Measurements from ENCODE around the gene BNC2. TPM values are rescaled to one million over a fixed set of nuclear protein-coding genes. Genes with fewer than 3 reads are reported as not detected.

BNC2 gene
- total RNA-seq, 1 donor from 2014 or later = 196 TPM

DNA sequence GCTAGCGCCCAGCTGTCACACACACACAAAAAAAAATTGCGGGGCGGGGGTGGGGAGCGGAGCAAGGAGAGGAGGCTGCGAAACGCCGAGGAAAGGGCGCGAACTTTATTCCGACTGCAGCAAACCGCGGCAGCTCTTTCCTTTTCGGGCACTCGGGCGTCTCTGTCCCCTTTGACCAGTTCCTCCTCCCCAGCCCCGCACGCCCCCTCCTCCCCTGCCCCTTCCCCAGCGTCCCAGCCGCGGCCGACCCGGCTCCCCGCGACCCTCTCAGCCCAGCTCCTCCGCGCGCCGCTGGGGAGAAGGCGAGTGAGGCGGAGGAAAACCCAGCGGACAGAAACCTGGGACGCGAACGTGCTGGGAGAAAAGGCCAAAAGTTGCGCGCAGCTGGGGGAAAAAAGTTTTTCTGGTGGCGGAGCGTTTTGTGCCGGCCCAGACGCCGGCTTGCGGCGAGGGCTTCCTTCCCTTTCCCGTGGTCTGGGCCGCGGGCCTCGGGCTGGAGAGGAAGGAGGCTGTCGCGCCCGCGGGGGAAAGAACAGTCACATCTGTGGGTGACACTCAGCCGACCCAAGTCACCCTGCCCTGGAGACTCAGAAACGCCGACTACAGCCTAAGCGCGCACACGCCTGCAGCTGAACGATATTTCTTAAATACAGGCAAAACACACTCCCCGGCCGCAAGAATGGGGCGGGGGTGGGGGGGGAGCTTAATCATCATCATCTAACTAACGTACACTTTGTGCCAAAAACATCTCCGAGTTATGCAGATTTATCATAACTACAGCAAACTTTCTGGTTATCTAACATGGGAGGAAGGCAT lies 1.1 kb upstream of the BNC2 start:
- ATAC-seq (peak; percentile 53), DNase-seq (ENCODE audit: low spot score) (peak; percentile 81)
- intact Hi-C loops (cut with DNase I) = no loop called here

DNA sequence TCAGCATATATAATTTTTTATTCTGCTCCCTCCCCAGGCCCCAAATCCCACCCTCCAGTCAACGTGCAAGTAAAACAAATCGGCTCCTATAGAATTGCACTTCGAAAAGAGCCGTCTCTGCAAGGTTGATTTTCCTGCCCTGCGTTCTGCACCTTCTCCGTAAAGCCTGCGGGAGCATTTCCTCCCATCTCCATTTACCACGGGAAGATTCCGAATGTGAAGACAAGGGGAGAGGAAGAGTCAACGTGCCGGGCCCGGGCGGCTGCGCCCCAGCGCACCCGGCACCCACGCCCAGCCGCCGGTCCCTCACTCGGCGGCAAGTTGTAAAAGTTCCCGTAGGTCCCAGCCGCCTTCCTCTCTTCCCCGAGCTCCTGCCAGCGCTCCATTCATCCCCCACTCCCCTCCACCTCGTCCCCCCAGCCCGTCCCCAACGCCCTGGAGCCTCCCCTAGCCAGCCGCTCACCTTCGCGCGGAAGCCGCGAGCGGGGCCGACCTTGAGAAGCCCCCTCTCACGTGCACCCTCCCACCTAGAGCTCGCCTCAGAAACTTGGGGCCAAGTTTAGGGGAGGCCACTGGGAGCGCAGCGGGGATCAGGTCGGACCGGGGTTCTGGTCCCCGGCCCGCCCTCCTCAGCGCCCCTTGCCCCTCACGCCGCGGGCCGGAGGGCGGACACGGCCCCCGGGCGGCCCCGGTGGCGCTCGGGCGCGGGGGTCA lies 431 bp downstream of the BNC2 start:
- ATAC-seq (peak; percentile 14), DNase-seq (ENCODE audit: low spot score) (no peak)
- intact Hi-C loops (cut with DNase I) = no loop called here

DNA sequence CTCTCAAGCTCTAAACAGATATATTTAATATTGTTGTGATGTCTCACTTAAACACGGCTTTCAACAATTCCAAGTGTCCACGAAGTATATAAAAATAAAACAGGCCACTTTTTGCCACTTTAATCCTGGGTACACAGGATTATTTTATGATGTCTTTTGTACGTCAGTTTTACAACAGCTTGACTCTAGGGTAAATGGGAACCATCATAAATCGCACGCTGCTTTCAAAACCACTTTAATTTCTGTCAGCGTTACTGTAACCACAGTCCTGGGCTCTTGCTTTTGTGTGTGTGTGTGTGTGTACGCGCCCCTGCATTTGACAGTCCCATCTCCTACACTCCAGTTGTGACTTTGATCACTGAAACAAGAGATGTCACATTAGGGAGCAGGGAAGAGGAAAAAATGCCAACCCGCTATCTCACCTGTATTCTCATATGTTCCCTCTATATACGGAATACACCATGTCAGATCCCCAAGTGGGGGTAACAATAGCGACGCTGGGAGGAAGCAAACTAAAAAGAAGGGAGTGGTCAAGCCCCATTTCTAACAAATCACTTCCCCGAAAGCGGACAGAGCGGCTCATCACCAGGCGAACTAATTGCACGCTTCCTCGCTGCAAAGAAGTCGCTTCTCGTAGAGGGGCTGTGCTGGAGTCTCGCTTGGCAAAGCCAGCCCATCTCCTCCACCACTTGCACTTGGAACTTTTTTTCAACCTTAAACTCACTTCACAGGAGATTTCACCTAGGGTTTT lies 1.2 kb downstream of the BNC2 start:
- peak; percentile 45 for ATAC-seq
- intact Hi-C loops (cut with DNase I) = no loop called here
- no peak for DNase-seq (ENCODE audit: low spot score)

DNA sequence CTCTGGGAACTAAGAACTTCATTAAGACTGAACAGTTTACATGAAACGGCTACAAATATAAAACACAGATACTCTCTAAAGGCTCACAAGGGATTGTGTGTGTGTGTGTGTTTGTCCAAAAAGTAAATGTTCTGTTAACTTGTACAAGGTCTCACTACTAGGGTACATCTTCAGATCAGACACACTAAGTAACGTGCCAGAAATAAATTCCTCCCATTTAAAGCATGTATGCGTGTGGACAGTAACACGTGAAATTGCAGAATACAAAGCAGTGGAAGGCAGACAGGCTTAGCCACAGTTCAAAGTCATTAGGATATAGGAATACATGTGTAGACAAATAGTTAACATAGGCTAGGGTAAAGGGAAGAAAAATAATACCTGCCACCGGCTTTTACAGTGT lies 1.8 kb downstream of the BNC2 start:
- no peak for ATAC-seq
- intact Hi-C loops (cut with DNase I) = no loop called here
- DNase-seq (ENCODE audit: low spot score) = no peak

DNA sequence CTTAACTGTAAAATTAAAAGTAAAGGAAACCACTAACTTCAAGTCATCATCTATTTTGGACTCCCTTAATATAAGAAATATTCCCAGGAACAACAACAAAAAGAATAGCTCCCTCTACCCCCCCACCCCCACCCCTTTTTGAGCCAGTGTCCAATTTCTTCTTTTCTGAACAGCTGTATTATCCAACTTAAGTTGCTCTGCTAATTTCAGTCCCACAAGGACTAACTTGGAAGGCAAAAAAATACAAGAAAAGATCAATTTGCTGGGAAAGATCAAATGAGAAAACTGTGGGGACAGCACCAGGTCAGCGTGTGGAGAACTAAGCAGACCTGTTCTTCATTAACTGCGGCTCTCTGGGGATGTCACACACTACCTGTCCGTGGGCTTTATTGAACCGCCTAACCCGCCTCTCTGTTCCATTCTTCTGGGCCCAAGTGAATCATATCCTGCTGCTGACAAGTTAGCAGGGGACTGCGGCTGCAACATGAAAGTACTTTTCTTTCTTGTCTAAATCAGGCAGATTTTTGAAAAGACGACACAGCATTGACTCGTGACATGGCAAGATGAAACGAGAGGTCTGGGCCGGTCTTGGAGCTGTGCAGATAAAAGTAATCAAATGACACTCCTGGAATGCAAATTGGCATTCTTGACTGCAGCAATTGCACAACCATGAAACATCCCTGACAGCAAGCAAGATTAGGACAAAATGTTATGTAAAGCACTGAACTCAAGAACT lies 2.7 kb downstream of the BNC2 start:
- peak; percentile 57 for ATAC-seq
- intact Hi-C loops (cut with DNase I) = no loop called here
- DNase-seq (ENCODE audit: low spot score) = no peak

DNA sequence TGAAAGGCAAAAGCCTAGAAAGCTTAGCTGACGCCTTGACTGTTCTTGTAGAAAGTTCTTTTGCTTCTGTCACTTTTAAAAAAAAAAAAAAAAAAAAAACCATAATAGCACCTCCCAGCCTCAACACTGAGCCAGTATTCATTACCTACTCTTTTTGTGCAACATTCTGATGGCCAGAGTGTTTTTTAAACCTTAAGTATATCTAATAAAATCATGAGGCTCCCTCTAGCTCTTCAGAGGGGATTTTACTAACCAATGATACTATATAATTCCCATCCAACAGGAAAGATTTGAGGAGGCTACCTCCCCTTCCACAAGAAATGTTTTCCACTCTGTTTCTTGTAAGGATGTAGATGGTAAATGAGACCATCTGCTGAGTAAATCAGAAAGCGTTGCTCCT lies 3.9 kb downstream of the BNC2 start:
- DNase-seq (ENCODE audit: low spot score) (no peak), ATAC-seq (peak; percentile 71)
- intact Hi-C loops (cut with DNase I) = no loop called here

DNA sequence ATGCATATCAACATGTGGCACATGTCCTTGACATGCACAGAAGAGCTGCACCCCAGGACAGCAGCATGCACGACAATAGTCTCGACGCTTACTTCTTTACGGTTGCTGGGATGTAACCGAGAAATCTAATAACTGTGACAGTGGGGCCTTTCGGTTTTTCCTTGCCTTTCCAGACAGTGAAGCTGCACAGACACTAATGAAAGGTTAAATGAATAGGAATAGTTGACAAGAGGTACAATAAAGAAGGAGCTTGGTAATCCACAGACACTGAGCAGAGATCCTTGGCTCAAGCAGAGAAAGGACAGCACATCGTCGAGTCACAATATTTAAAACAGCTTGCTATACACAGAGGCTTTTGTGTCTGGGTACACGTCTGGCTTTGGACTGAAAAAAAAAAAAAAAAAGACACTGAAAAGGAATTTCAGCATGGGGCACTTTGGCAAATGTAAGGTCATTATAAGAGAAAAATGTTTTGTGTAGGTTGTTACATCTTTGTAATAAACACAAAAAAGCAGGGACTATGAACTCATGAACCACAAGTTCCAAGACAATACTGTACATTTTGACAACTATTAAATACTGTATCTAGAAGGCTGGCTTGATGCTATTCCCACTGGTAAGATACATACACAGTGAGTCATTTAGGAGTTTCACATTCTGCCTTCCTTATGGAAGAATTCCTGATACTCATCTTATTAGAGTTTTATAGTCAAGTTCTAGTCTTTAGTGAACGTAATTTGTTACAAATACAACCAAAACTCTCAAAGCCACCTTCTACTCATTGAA lies 5.6 kb downstream of the BNC2 start:
- DNase-seq (ENCODE audit: low spot score) = no peak
- intact Hi-C loops (cut with DNase I) = no loop called here
- no peak for ATAC-seq

DNA sequence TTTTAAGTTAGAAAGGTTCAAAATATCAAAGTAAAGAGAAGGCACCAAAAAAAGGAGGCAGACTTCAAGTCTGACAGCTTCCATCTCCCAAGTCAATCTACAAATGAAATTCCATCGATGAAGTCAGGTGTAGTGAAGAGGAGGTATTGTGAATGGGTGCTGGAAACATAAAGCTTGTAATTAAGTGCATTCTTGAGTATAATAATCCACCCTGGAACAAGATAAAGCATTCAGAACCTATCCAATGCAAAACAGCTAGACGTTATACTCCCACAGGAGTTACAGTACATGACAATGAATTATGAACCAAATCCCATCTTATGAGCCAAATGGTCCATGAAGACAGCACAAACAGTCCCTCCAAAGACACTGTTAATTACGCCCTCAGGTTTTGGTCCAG lies 22.3 kb downstream of the BNC2 start:
- DNase-seq (ENCODE audit: low spot score) = no peak
- intact Hi-C loops (cut with DNase I) = no loop called here
- no peak for ATAC-seq

DNA sequence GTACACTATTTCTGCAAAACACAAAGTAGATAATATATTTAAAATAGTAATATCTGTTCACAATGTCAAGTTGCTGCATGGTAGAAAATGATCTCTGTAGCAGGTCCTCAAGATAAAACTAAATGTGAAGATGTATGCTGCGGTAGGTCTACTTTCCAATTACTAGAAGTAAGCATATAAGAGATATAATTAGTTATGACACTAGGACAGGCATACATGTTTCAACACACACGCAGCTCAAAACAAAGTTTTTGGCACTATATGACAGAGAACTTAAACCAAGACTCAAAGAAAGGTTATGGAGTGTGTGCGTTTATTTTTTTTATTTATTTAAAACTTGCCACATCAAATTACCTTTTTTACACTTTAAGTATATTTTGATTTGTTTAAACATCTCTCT lies 23.5 kb downstream of the BNC2 start:
- no peak for ATAC-seq
- no peak for DNase-seq (ENCODE audit: low spot score)
- intact Hi-C loops (cut with DNase I) = no loop called here

DNA sequence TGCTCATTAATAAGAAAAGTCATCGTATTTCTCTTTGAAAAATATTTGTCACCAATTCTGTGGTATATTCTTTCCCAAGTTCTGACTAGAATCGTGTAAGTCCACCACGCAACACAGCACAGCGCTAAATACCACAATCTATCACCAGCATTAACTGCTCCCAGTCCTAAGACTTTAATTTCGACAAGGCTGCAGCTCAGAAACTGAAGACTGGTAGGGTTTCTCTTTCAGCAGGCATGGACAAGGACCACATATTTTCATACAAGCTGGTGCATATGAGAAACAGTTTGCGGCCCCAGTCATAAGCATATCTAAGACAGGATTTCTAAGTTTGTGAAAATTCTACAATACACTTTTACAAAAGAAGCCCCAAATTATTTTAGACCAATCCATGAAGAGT lies 24.1 kb downstream of the BNC2 start:
- DNase-seq (ENCODE audit: low spot score) (no peak), ATAC-seq (no peak)
- intact Hi-C loops (cut with DNase I) = no loop called here

DNA sequence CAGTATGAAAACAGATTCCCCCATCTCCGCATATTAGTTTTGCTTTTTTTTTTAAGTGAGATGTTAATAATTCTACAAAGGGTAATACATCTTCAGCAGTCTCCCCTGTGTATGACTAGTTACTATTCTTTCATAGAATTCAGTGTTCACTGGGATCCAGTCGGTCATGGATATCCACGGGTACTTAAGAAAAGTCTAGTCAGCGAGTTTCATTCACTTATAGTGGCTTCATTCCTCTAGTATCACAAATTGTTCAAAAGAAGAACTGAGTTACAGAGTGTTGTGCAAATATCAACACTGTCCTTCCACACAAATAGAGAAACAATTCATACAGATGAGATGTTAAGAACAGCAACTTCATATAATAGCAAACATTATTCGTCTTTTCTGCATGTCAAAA lies 35.7 kb downstream of the BNC2 start:
- intact Hi-C loops (cut with DNase I) = no loop called here
- DNase-seq (ENCODE audit: low spot score) (no peak), ATAC-seq (no peak)

DNA sequence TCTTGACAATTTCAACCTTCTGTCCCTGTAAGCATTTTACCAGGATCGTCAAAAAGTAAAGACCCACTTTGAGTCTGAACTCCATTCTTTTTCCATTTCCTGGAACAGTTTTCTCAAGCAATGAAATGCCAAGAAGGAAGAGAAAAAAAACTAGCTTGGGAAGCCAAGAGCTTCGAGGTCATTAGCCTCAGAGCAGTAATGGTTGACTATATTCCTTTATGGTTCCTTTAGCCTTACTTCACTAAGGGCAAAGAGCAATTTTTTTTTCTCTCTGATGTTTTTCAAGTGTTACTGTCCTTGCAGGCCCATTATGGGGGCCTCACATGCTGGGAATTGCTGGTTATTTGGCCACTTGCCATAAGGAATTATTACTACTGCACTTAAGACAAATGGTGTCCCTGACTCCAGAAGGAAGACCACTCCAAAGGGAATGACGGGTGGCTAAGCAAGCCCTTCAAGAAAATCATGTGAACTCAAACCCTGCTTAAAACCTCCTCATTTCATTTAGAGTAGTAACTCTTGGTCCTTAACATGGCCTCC lies 37.1 kb downstream of the BNC2 start:
- DNase-seq (ENCODE audit: low spot score) (no peak), ATAC-seq (no peak)
- intact Hi-C loops (cut with DNase I) = no loop called here

DNA sequence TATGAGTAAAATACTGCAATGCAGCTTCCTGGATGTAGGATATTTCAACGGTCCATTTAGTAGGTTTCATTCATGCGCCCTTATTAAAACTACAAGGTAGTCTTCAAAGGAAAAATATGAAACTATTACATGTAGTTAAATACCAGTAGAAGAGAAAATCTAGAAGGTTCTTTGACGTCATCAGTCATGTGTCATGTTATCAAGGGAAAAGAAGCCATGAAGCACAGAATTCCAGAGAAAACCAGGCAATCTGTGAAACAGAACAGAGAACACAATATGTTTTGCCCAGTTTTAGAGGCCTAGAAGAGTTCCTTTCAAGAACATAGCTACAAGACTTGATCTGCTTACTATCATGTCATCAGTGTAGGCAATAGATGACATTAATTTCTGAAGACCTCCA lies 38.4 kb downstream of the BNC2 start:
- no peak for DNase-seq (ENCODE audit: low spot score)
- ATAC-seq = no peak
- intact Hi-C loops (cut with DNase I) = no loop called here

DNA sequence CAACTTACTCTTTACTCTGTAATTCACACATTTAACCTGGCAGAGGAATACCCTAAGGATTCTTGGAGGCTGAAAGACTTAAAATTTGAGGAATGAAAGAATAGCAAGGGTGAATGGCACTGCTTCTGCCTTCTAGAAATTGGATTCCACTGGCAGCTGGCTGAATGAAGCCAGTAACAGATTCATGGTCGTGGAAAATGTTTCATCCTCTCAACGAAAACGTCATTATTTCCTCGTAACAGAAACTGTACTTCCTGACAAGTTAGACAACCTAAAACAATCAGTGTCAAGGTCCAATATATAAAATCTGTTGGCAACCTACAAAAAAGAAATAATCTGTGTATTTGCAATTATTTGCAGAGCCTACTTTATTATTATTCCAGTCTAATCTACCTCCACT lies 39.7 kb downstream of the BNC2 start:
- DNase-seq (ENCODE audit: low spot score) = no peak
- ATAC-seq = peak; percentile 23
- intact Hi-C loops (cut with DNase I) = no loop called here

DNA sequence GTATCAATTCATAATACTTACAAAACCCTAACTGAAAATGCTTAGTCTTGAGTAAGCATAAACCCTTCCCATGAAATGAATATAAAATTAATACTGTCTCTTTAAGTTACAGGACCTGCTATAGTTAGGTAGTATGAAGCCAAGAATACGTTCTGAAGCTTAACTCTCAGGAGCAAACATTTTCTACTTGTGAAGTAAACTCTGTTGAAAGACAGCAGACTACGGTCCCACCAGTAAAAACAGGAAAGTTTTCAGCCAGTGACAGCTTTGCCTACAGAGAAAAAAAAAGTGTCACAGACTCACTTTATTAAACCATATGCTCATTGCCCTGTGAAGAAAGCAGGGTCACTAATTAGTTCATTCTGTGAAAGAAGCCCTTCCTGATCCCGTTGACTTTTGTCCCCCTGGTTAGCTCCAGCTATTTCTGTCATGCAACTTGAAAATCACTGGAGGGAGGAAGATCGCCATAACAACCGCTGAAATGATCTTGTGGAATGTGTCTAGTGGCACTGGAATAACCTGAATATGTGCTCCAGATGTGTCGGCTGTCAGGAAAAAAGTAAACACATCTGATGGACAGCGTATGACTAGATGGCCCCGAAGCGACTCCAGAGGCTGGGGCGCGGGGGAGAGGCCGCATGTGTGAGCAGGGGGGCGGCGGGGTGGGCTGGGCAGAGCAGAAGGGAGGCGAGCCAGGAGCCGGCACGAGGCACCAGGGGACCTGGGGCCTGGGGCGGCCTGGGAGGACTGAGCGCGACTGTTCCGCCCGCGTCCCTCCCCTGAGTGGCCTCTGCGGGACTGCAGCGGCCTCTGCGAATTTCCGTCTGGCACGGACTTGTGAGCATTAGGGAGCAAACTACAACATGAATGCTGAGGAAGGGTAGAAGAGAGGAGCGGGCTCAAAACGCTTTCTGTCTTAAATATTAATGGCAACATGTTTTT lies 41.9 kb downstream of the BNC2 start:
- intact Hi-C loops (cut with DNase I) = no loop called here
- peak; percentile 72 for ATAC-seq

DNA sequence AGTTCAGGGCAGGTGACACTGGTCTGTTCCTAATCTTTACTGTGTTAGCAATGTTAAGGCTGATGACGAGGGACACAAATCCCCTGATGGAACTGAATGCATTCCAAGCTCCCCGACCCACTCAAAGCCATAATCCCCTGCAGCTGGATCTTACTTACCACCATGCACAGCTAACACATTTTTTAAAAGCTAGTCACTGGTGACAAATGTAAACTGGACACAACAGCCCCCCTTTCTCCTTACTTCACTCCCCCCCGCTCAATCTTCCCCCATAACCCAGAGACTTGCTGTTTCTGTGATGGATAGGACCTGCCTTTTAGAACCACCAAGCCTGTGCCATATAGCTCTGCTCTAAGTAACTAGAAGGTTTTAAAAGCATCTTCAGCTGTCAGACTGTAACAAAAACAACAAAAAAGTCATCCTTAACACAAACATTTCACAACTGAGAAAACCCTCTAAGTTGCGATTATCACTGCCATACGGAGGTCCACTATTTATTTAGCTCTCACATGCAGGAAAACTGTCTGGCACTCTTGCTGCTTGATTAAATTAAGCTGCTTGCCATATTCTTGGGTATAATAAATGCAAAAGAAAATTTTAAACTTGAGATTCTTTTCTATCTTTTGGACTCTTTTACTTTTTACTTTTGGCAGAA lies 44.4 kb downstream of the BNC2 start:
- ATAC-seq (no peak), DNase-seq (ENCODE audit: low spot score) (no peak)
- intact Hi-C loops (cut with DNase I) = no loop called here

More for the DNA sequence above, 41.9 kb downstream of the BNC2 start:
- DNase-seq (ENCODE audit: low spot score) = no peak

DNA sequence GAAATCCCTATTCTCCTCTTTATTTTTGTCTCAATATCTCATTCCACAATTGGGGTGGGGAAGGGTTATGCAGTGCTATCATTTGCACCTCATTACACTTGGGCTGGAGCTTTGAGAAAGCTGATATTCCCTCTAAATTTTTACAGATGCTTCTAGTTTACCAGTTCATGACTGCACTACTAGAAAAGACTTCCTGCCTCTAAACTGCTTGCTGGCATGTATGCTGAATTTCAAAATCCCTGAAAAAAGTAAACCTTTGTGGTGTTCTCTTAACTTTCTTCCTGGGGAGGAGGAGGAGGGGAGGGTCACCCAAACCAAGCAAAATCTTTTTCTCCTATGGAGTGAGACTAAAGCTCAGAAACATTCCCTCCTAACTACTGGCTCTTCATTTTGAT lies 45.1 kb downstream of the BNC2 start:
- intact Hi-C loops (cut with DNase I) = no loop called here
- ATAC-seq = peak; percentile 55
- no peak for DNase-seq (ENCODE audit: low spot score)

All from sciatic nerve (tissue), 2 donors.